Measurements from ENCODE around the gene PCNX2.

DNA sequence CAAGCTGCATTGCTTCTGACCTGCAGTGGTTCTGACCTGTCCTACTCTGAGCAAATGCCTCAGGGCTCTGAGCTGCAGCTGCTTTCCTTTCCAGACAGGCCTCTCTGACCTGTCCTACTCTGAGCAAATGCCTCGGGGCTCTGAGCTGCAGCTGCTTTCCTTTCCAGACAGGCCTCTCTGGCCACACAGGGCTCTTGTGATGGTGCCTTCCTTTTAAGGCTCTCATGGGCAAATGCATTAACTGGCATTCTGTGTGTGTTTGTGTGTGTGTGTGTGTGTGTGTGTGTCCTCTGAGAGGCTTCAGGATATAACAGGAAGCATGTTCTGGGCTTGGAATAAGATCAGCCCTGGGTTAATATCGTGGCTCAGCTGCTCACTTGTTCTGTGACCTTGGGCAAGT, 213.8 kb downstream of the PCNX2 start:
- no peak for TF ChIP-seq CTCF (conservative IDR thresholded peaks at IDR 0.05; ENCODE audit: low read depth, low read length)
- no peak for TF ChIP-seq EZH2 (IDR thresholded peaks at IDR 0.05; ENCODE audit: borderline replicate concordance, low read depth, low read length, poor library complexity, severe bottlenecking)
